ENCODE data around the gene TMEM253. TPM values are rescaled to one million over a fixed set of nuclear protein-coding genes. Genes with fewer than 3 reads are reported as not detected.

Gene TMEM253
- total and polyA plus RNA-seq, 2 donors (not counting 1 experiment from before 2014, with no cell fraction given), result 0.11 TPM; not detected in 1

GRCh38 chr14:21072031-21072473 lies 28.8 kb upstream of the TMEM253 start:
- no peak for TF ChIP-seq EZH2 (IDR thresholded peaks at IDR 0.05; ENCODE audit: low read length, missing control alignments)
- TF ChIP-seq CTCF (conservative IDR thresholded peaks at IDR 0.05 in 1 of 2, IDR thresholded peaks at IDR 0.05 in 1 of 2; ENCODE audit: low read depth in 1 of 2, low read length in 2 of 2), result peak; percentile 12 to 22
- H3K27ac ChIP-seq (ENCODE audit: insufficient read depth, low read length), result peak overlapping the region; percentile 96
- H3K9me3 ChIP-seq (ENCODE audit: control insufficient read depth, insufficient read depth, low read depth, low read length), result no peaks in the 10 kb centered on the region
- H3K27me3 ChIP-seq (ENCODE audit: control insufficient read depth, insufficient read depth, low read length), result no peaks in the 10 kb centered on the region
- peak overlapping the region; percentile 67 for H3K9ac ChIP-seq (ENCODE audit: insufficient read depth, low read length)
- peaks cover 11% of the 10 kb centered on the region for H3K4me1 ChIP-seq (ENCODE audit: control insufficient read depth, extremely low read depth, insufficient read depth, low read length)
- H3K4me2 ChIP-seq (ENCODE audit: extremely low read depth, insufficient read depth, low read length), result peak overlapping the region; percentile 49
- peak; percentile 78 to 81 for DNase-seq (ENCODE audit: low read depth in 2 of 2)
- H3K79me2 ChIP-seq (ENCODE audit: control insufficient read depth, insufficient read depth, low read length), result peaks cover 2% of the 10 kb centered on the region
- peak overlapping the region; percentile 46 to 74 (median 58) for H3K4me3 ChIP-seq (replicated peaks in 1 of 4; ENCODE audit: control extremely low read depth in 1 of 4, insufficient read depth in 1 of 4, low read depth in 3 of 4, low read length in 4 of 4)
- no peak overlapping the region for H2AFZ ChIP-seq (ENCODE audit: low read length)
- peaks cover 22% of the 10 kb centered on the region for H3K36me3 ChIP-seq (ENCODE audit: control insufficient read depth, insufficient read depth, low read length)
- H4K20me1 ChIP-seq (ENCODE audit: control insufficient read depth, extremely low read depth, insufficient read depth, low read length), result no peaks in the 10 kb centered on the region

- Histone ChIP-seq H3K9me3 (ENCODE audit: control insufficient read depth, insufficient read depth, low read depth, low read length) (no peaks in the 10 kb centered on the region), H3K27ac (ENCODE audit: insufficient read depth, low read length) (peak overlapping the region; percentile 96), H3K79me2 (ENCODE audit: control insufficient read depth, insufficient read depth, low read length) (peaks cover 2% of the 10 kb centered on the region), H3K27me3 (ENCODE audit: control insufficient read depth, insufficient read depth, low read length) (no peaks in the 10 kb centered on the region), H2AFZ (ENCODE audit: low read length) (no peak overlapping the region), H3K4me2 (ENCODE audit: extremely low read depth, insufficient read depth, low read length) (peak overlapping the region; percentile 49), H3K9ac (ENCODE audit: insufficient read depth, low read length) (no peak overlapping the region), H3K4me3 (replicated peaks in 1 of 4; ENCODE audit: control extremely low read depth in 1 of 4, insufficient read depth in 1 of 4, low read depth in 3 of 4, low read length in 4 of 4) (no peak overlapping the region), H3K36me3 (ENCODE audit: control insufficient read depth, insufficient read depth, low read length) (peaks cover 24% of the 10 kb centered on the region), H4K20me1 (ENCODE audit: control insufficient read depth, extremely low read depth, insufficient read depth, low read length) (no peaks in the 10 kb centered on the region), H3K4me1 (ENCODE audit: control insufficient read depth, extremely low read depth, insufficient read depth, low read length) (peaks cover 11% of the 10 kb centered on the region)
- TF ChIP-seq CTCF (conservative IDR thresholded peaks at IDR 0.05 in 1 of 2, IDR thresholded peaks at IDR 0.05 in 1 of 2; ENCODE audit: low read depth in 1 of 2, low read length in 2 of 2) (no peak), EZH2 (IDR thresholded peaks at IDR 0.05; ENCODE audit: low read length, missing control alignments) (no peak)
- DNase-seq (ENCODE audit: low read depth in 2 of 2), result no peak
Measured at GRCh38 chr14:21072781-21073339, 28.0 kb upstream of the TMEM253 start.

DNA sequence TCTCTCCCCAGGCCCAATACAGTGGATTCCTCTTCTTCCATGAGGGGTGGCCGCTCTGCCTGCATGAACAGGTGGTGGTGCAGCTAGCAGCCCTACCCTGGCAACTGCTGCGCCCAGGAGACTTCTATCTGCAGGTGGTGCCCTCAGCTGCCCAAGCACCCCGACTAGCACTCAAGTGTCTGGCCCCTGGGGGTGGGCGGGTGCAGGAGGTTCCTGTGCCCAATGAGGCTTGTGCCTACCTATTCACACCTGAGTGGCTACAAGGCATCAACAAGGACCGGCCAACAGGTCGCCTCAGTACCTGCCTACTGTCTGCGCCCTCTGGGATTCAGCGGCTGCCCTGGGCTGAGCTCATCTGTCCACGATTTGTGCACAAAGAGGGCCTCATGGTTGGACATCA lies 26.9 kb upstream of the TMEM253 start:
- Histone ChIP-seq H3K9ac (ENCODE audit: insufficient read depth, low read length) (no peak overlapping the region), H3K4me3 (replicated peaks in 1 of 4; ENCODE audit: control extremely low read depth in 1 of 4, insufficient read depth in 1 of 4, low read depth in 3 of 4, low read length in 4 of 4) (no peak overlapping the region), H3K9me3 (ENCODE audit: control insufficient read depth, insufficient read depth, low read depth, low read length) (no peaks in the 10 kb centered on the region), H3K27ac (ENCODE audit: insufficient read depth, low read length) (no peak overlapping the region), H3K4me2 (ENCODE audit: extremely low read depth, insufficient read depth, low read length) (no peak overlapping the region), H4K20me1 (ENCODE audit: control insufficient read depth, extremely low read depth, insufficient read depth, low read length) (no peaks in the 10 kb centered on the region), H2AFZ (ENCODE audit: low read length) (no peak overlapping the region), H3K79me2 (ENCODE audit: control insufficient read depth, insufficient read depth, low read length) (peaks cover 2% of the 10 kb centered on the region), H3K27me3 (ENCODE audit: control insufficient read depth, insufficient read depth, low read length) (no peaks in the 10 kb centered on the region), H3K36me3 (ENCODE audit: control insufficient read depth, insufficient read depth, low read length) (peaks cover 28% of the 10 kb centered on the region), H3K4me1 (ENCODE audit: control insufficient read depth, extremely low read depth, insufficient read depth, low read length) (peaks cover 9% of the 10 kb centered on the region)
- TF ChIP-seq EZH2 (IDR thresholded peaks at IDR 0.05; ENCODE audit: low read length, missing control alignments) (no peak), CTCF (conservative IDR thresholded peaks at IDR 0.05 in 1 of 2, IDR thresholded peaks at IDR 0.05 in 1 of 2; ENCODE audit: low read depth in 1 of 2, low read length in 2 of 2) (no peak)
- no peak for DNase-seq (ENCODE audit: low read depth in 2 of 2)
